H1 (cell line): ENCODE data around the gene NPTXR. TPM values are rescaled to one million over a fixed set of nuclear protein-coding genes. Genes with fewer than 3 reads are reported as not detected.

Experiments
- CTCF ChIA-PET: fragments of 300-600 bp; sonication (Branson Sonifier 250); formaldehyde crosslinking; loops from one replicate; lab custom pipeline; 2021; ENCODE audit not compliant: partially characterized antibody; lab: Charles Lee
- POLR2A ChIA-PET: fragments of 300-600 bp; sonication (Branson Sonifier 250); formaldehyde crosslinking; loops from one replicate; lab custom pipeline; 2021; ENCODE audit warnings: inconsistent platforms; ENCODE audit not compliant: partially characterized antibody; lab: Charles Lee
- DNase-seq, 2 experiments: peaks; one replicate each; pipeline versions ENCODE4 v3.0.0 to v3.0.0-alpha.2; 2010 to 2022; ENCODE audit warnings: low spot score in 2 of 2, low read depth in 1 of 2, mixed read lengths in 1 of 2
- FAIRE-seq: peaks from 2 replicates; lab custom pipeline; 2011; peaks lifted over from hg19 to GRCh38; lab: Jason Lieb, UNC
- H2AFZ ChIP-seq: 2 replicates; pipeline ENCODE4 v1.8.1; 2012; ENCODE audit warnings: low read length, inconsistent platforms
- H2AK5ac ChIP-seq: 2 replicates; pipeline ENCODE4 v1.6.1; 2013; ENCODE audit warnings: low read depth, low read length
- H2BK120ac ChIP-seq: replicated peaks from 2 replicates; pipeline ENCODE3; 2013; ENCODE audit warnings: low read depth, low read length, inconsistent platforms
- H2BK12ac ChIP-seq: 2 replicates; pipeline ENCODE4 v1.6.1; 2013; ENCODE audit warnings: low read depth, low read length
- H2BK15ac ChIP-seq: 2 replicates; pipeline ENCODE4 v1.6.1; 2013; ENCODE audit warnings: low read length
- H2BK20ac ChIP-seq: 2 replicates; pipeline ENCODE4 v1.6.1; 2013; ENCODE audit warnings: low read length
- H2BK5ac ChIP-seq: 2 replicates; pipeline ENCODE4 v1.6.1; 2013; ENCODE audit warnings: low read depth, low read length
- H3K14ac ChIP-seq: 2 replicates; pipeline ENCODE4 v1.6.1; 2013; ENCODE audit warnings: inconsistent platforms; ENCODE audit not compliant: insufficient read length
- H3K18ac ChIP-seq: 2 replicates; pipeline ENCODE4 v1.6.1; 2013; ENCODE audit warnings: low read length; ENCODE audit errors: extremely low read depth
- H3K23ac ChIP-seq: 2 replicates; pipeline ENCODE4 v1.6.1; 2013; ENCODE audit warnings: inconsistent platforms; ENCODE audit not compliant: insufficient read length
- H3K23me2 ChIP-seq: 2 replicates; pipeline ENCODE4 v1.6.1; 2013; ENCODE audit warnings: low read depth, low read length
- H3K27ac ChIP-seq: 2 replicates; pipeline ENCODE4 v1.6.1; 2011; ENCODE audit warnings: low read depth, low read length, inconsistent platforms
- H3K27me3 ChIP-seq, 4 experiments: replicated peaks in 1 of 4; 1 replicate in 1 of 4; 2 replicates in 3 of 4; pipeline versions ENCODE4 v1.6.1 to v1.8.1; 2011 to 2013; ENCODE audit warnings: low read length in 3 of 4, mild to moderate bottlenecking in 3 of 4, inconsistent platforms in 2 of 4, mixed read lengths in 2 of 4, moderate library complexity in 1 of 4; ENCODE audit not compliant: control insufficient read depth in 3 of 4, insufficient read depth in 3 of 4; ENCODE audit errors: extremely low read depth in 1 of 4
- H3K36me3 ChIP-seq, 4 experiments: 2 replicates each; pipeline versions ENCODE4 v1.6.1 to v1.8.1; 2011 to 2013; ENCODE audit warnings: mild to moderate bottlenecking in 4 of 4, low read length in 3 of 4, moderate library complexity in 2 of 4, control low read depth in 1 of 4, inconsistent platforms in 1 of 4; ENCODE audit not compliant: insufficient read depth in 4 of 4, control insufficient read depth in 2 of 4
- H3K4ac ChIP-seq: replicated peaks from 2 replicates; pipeline ENCODE3; 2013; ENCODE audit warnings: low read length, low read depth, mixed read lengths, inconsistent platforms; ENCODE audit not compliant: insufficient read length
- H3K4me1 ChIP-seq, 4 experiments: replicated peaks in 1 of 4; 1 replicate in 1 of 4; 2 replicates in 3 of 4; pipeline versions ENCODE4 v1.6.1 to v1.8.1; 2011 to 2013; ENCODE audit warnings: low read length in 3 of 4, inconsistent platforms in 2 of 4, mixed read lengths in 1 of 4; ENCODE audit not compliant: insufficient read depth in 4 of 4, control insufficient read depth in 3 of 4
- H3K4me2 ChIP-seq, 2 experiments: 2 replicates each; pipeline versions ENCODE4 v1.6.1 to v1.8.1; 2011 to 2013; ENCODE audit warnings: low read depth in 2 of 2, low read length in 2 of 2, control low read depth in 1 of 2, inconsistent platforms in 1 of 2, mild to moderate bottlenecking in 1 of 2; ENCODE audit not compliant: insufficient read depth in 1 of 2
- H3K4me3 ChIP-seq, 4 experiments: fragments of 200-600, 300-600 bp in 1 of 4; sonication (generic), shearing (Covaris generic), sonication (Bioruptor Twin) in 1 of 4; 2 replicates each; pipeline versions ENCODE4 v1.5.1 to v1.8.1; 2011 to 2016; ENCODE audit warnings: low read length in 4 of 4, low read depth in 3 of 4, control low read depth in 2 of 4, inconsistent platforms in 2 of 4, mild to moderate bottlenecking in 2 of 4, mixed read lengths in 1 of 4, moderate library complexity in 1 of 4; ENCODE audit not compliant: insufficient read depth in 2 of 4; ENCODE audit errors: extremely low read depth in 1 of 4
- H3K56ac ChIP-seq: replicated peaks from 2 replicates; pipeline ENCODE3; 2013; ENCODE audit warnings: low read depth, mild to moderate bottlenecking, mixed read lengths, low read length, inconsistent platforms; ENCODE audit not compliant: insufficient read length
- H3K79me1 ChIP-seq: 2 replicates; pipeline ENCODE4 v1.6.1; 2013; ENCODE audit warnings: low read depth, low read length, control low read depth
- H3K79me2 ChIP-seq, 2 experiments: 2 replicates each; pipeline versions ENCODE4 v1.6.1 to v1.8.1; 2012 to 2013; ENCODE audit warnings: low read length in 2 of 2, mild to moderate bottlenecking in 2 of 2, inconsistent platforms in 1 of 2; ENCODE audit not compliant: insufficient read depth in 2 of 2, control insufficient read depth in 1 of 2
- H3K9ac ChIP-seq, 4 experiments: replicated peaks in 1 of 4; 1 replicate in 1 of 4; 2 replicates in 3 of 4; pipeline versions ENCODE4 v1.6.1 to v1.8.1; 2011 to 2013; ENCODE audit warnings: low read depth in 3 of 4, low read length in 3 of 4, control low read depth in 2 of 4, mild to moderate bottlenecking in 2 of 4, moderate library complexity in 2 of 4, inconsistent platforms in 1 of 4; ENCODE audit errors: extremely low read depth in 1 of 4
- H3K9me3 ChIP-seq, 2 experiments: 2 replicates each; pipeline versions ENCODE4 v1.6.1 to v1.8.1; 2012 to 2013; ENCODE audit warnings: mild to moderate bottlenecking in 2 of 2, moderate library complexity in 2 of 2, control low read depth in 1 of 2, inconsistent platforms in 1 of 2, low read depth in 1 of 2, low read length in 1 of 2, mixed read lengths in 1 of 2; ENCODE audit not compliant: insufficient read depth in 2 of 2
- H4K20me1 ChIP-seq, 2 experiments: replicated peaks in 1 of 2; 2 replicates each; pipeline versions ENCODE3 to v1.8.1; 2011 to 2013; ENCODE audit warnings: inconsistent platforms in 2 of 2, low read length in 2 of 2, mild to moderate bottlenecking in 1 of 2; ENCODE audit not compliant: insufficient read depth in 2 of 2, control insufficient read depth in 1 of 2
- H4K5ac ChIP-seq: 2 replicates; pipeline ENCODE4 v1.6.1; 2013; ENCODE audit warnings: low read length, low read depth, mixed read lengths, inconsistent platforms; ENCODE audit not compliant: insufficient read length
- H4K8ac ChIP-seq: 2 replicates; pipeline ENCODE4 v1.8.0; 2013; ENCODE audit warnings: mild to moderate bottlenecking, moderate library complexity, low read length, inconsistent platforms; ENCODE audit not compliant: insufficient read depth; ENCODE audit errors: extremely low read depth
- H4K91ac ChIP-seq: replicated peaks from 2 replicates; pipeline ENCODE3; 2013; ENCODE audit warnings: low read length, mixed read lengths, inconsistent platforms; ENCODE audit not compliant: insufficient read length
- CEBPB ChIP-seq: IDR thresholded peaks from 2 replicates; pipeline ENCODE4 v1.6.1; 2012; ENCODE audit warnings: low read depth, low read length
- CHD2 ChIP-seq: IDR thresholded peaks from 2 replicates; pipeline ENCODE4 v1.6.1; 2012; ENCODE audit warnings: low read length, improper control_type of control experiment
- CTBP2 ChIP-seq: IDR thresholded peaks from 2 replicates; pipeline ENCODE4 v1.7.0; 2011; ENCODE audit warnings: borderline replicate concordance, mild to moderate bottlenecking, moderate library complexity, mixed read lengths, low read length; ENCODE audit not compliant: insufficient read depth, insufficient read length
- JUN ChIP-seq: IDR thresholded peaks from 2 replicates; pipeline ENCODE4 v1.6.1; 2011; ENCODE audit warnings: low read depth, mild to moderate bottlenecking, improper control_type of control experiment, low read length
- JUND ChIP-seq: IDR thresholded peaks from 2 replicates; pipeline ENCODE4 v1.6.1; 2011; ENCODE audit warnings: mild to moderate bottlenecking, improper control_type of control experiment, low read length
- MAFK ChIP-seq: IDR thresholded peaks from 2 replicates; pipeline ENCODE4 v1.6.1; 2012; ENCODE audit warnings: low read depth, mild to moderate bottlenecking, improper control_type of control experiment, low read length
- NRF1 ChIP-seq: IDR thresholded peaks from 2 replicates; pipeline ENCODE4 v1.6.1; 2011; ENCODE audit warnings: mild to moderate bottlenecking, low read depth, low read length, improper control_type of control experiment
- WGBS, 2 experiments: shearing (Covaris generic) in 1 of 2; methylation state at CpG; one replicate each; pipeline versions ENCODE4 v1.1.6 to v1.1.7; 2013 to 2015; ENCODE audit warnings: low lambda C conversion rate in 2 of 2, mixed read lengths in 2 of 2, inconsistent platforms in 1 of 2, low coverage in 1 of 2, missing lambda C conversion rate in 1 of 2; ENCODE audit not compliant: insufficient replicate concordance in 2 of 2, insufficient coverage in 1 of 2, insufficient read length in 1 of 2; ENCODE audit errors: extremely low coverage in 1 of 2, missing lambda C conversion rate in 1 of 2; 5-methylcytosine and 5-hydroxymethylcytosine counted together
- polyA plus RNA-seq, 7 experiments: library from polyadenylated mRNA; depleted of rRNA in 3 of 7; stranded (reverse) in 5 of 7; unstranded in 2 of 7; fragments of >200 nt in 5 of 7; fragments of 200-250 nt in 2 of 7; gene quantifications; 1 replicate in 5 of 7; 2 replicates in 1 of 7; 4 replicates in 1 of 7; pipeline versions ENCODE4 v1.2.1 to v1.2.3, GENCODE V29; 2011 to 2013; ENCODE audit warnings: missing spikeins in 2 of 7, mixed read lengths in 2 of 7
- total RNA-seq: library from RNA; stranded (reverse); fragmentation: NEBNext Ultra II Directional; extraction: Animal tissue kit (Norgen Biotek cat#: 25700); gene quantifications from 2 replicates; pipeline ENCODE4 v1.2.1, GENCODE V29; 2021
- TF ChIP-seq, protein P1 (sequence below): IDR thresholded peaks from 2 replicates; pipeline ENCODE4 v1.6.1; 2011; ENCODE audit warnings: low read depth, mild to moderate bottlenecking, low read length; ENCODE audit not compliant: insufficient read depth
- TF ChIP-seq, protein P2 (sequence below): IDR thresholded peaks from 2 replicates; pipeline ENCODE4 v1.6.1; 2012; ENCODE audit warnings: inconsistent platforms

Gene NPTXR
- total and polyA plus RNA-seq, 2 of the 8 experiments (the other 6 are each of a cell fraction or from before 2014, with no cell fraction given) = 3.7 to 6.4 TPM

DNA sequence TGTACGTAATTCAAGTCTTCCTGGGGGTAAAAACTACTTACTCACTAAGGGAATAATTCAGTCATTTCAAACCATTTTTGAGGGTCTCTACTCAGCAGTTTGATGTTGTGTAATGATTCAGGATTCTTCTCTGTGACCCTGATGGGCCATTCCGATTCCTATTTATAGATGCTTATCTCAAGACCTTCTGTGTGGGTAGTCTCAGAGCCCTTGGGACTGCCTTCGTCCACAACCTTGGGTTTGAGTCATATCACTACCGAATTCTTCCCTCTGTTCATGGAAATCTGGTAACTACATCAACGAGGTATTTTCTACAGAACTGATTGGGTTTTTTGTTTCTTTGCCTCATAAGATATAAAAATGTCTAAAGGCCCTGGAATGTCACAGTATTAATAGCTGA, 42.5 kb upstream of the NPTXR start:
- H2AFZ ChIP-seq = no peak overlapping the region
- H3K4me1 ChIP-seq = no peaks in the 10 kb centered on the region
- H3K4me2 ChIP-seq = no peak overlapping the region
- H3K9ac ChIP-seq = no peak overlapping the region
- no peak overlapping the region for H3K14ac ChIP-seq
- no peak overlapping the region for H3K4me3 ChIP-seq
- H2BK120ac ChIP-seq = no peak overlapping the region
- H3K56ac ChIP-seq = no peak overlapping the region
- FAIRE-seq = no peak
- H2BK15ac ChIP-seq = no peak overlapping the region
- DNase-seq = no peak
- no peak overlapping the region for H3K4ac ChIP-seq
- no peak overlapping the region for H3K18ac ChIP-seq
- no peak overlapping the region for H2AK5ac ChIP-seq
- H3K27me3 ChIP-seq = no peaks in the 10 kb centered on the region
- no peaks in the 10 kb centered on the region for H3K23me2 ChIP-seq
- no peaks in the 10 kb centered on the region for H3K79me2 ChIP-seq
- H4K8ac ChIP-seq = no peak overlapping the region
- 64% methylated on average over 5 of the region's 5 CpGs; no CpG with 5 or more reads in 1 of the 2 experiments for WGBS, 2 experiments
- no peaks in the 10 kb centered on the region for H3K79me1 ChIP-seq
- no peak overlapping the region for H2BK12ac ChIP-seq
- no peaks in the 10 kb centered on the region for H3K9me3 ChIP-seq
- ChIA-PET CTCF (interaction anchor here (0.6 kb wide), 1 partner anchor 203 kb away, joined by 3 read pairs; no protein-coding TSS in a partner anchor), POLR2A (no interaction called here)
- no peak overlapping the region for H4K5ac ChIP-seq
- no peak overlapping the region for H2BK5ac ChIP-seq
- no peak overlapping the region for H3K27ac ChIP-seq
- no peak overlapping the region for H3K23ac ChIP-seq
- no peak overlapping the region for H4K91ac ChIP-seq
- no peak overlapping the region for H2BK20ac ChIP-seq
- TF ChIP-seq CHD2 (no peak), MAFK (no peak), CEBPB (no peak), JUN (no peak), JUND (no peak), NRF1 (no peak), CTBP2 (no peak)
- TF ChIP-seq, protein P1, sequence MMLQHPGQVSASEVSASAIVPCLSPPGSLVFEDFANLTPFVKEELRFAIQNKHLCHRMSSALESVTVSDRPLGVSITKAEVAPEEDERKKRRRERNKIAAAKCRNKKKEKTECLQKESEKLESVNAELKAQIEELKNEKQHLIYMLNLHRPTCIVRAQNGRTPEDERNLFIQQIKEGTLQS = no peak
- TF ChIP-seq, protein P2, sequence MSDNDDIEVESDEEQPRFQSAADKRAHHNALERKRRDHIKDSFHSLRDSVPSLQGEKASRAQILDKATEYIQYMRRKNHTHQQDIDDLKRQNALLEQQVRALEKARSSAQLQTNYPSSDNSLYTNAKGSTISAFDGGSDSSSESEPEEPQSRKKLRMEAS = no peak
- H4K20me1 ChIP-seq = no peaks in the 10 kb centered on the region
- no peaks in the 10 kb centered on the region for H3K36me3 ChIP-seq
